Lung (tissue), 12 donors: ENCODE results near the gene SPINK2. TPM values are rescaled to one million over a fixed set of nuclear protein-coding genes. Genes with fewer than 3 reads are reported as not detected.

Experiments
- ATAC-seq: fragments of 200-7000 bp; cut with Tn5 transposase; one replicate; pipeline ENCODE4 v1.9.1; 2020; ENCODE audit warnings: moderate number of reproducible peaks; ENCODE audit not compliant: insufficient read depth, low FRiP score
- DNase-seq, 3 donors: peaks; one replicate each; pipeline ENCODE4 v3.0.0-alpha.2; 2013 to 2017
- H3K27ac ChIP-seq, 2 donors: one replicate each; pipeline ENCODE4 v1.5.1; 2013; ENCODE audit warnings: mild to moderate bottlenecking in 2 of 2, moderate library complexity in 2 of 2, control low read depth in 1 of 2, inconsistent platforms in 1 of 2, low read depth in 1 of 2, low read length in 1 of 2
- H3K27me3 ChIP-seq, 3 donors: one replicate each; pipeline ENCODE4 v1.5.1; 2013; ENCODE audit warnings: low read length in 2 of 3; ENCODE audit not compliant: control insufficient read depth in 3 of 3, insufficient read depth in 3 of 3
- H3K36me3 ChIP-seq, 4 donors: one replicate each; pipeline ENCODE4 v1.5.1; 2013; ENCODE audit warnings: low read length in 4 of 4, mild to moderate bottlenecking in 1 of 4, moderate library complexity in 1 of 4; ENCODE audit not compliant: control insufficient read depth in 4 of 4, insufficient read depth in 4 of 4
- H3K4me1 ChIP-seq, 5 donors: one replicate each; pipeline ENCODE4 v1.5.1; 2013; ENCODE audit warnings: low read length in 5 of 5, mild to moderate bottlenecking in 2 of 5, moderate library complexity in 1 of 5; ENCODE audit not compliant: control insufficient read depth in 5 of 5, insufficient read depth in 5 of 5
- H3K4me3 ChIP-seq: one replicate; pipeline ENCODE4 v1.5.1; 2013; ENCODE audit warnings: mild to moderate bottlenecking, control low read depth, moderate library complexity
- H3K9ac ChIP-seq, 2 donors: one replicate each; pipeline ENCODE4 v1.5.1; 2013; ENCODE audit warnings: low read length in 2 of 2, control low read depth in 1 of 2; ENCODE audit not compliant: insufficient read depth in 1 of 2
- H3K9me3 ChIP-seq, 4 donors: one replicate each; pipeline ENCODE4 v1.5.1; 2013; ENCODE audit warnings: low read length in 3 of 4, mild to moderate bottlenecking in 1 of 4, moderate library complexity in 1 of 4; ENCODE audit not compliant: control insufficient read depth in 4 of 4, insufficient read depth in 3 of 4
- WGBS, 2 donors: extraction: QIAGEN DNeasy Blood & Tissue Kit; methylation state at CpG; one replicate each; pipeline ENCODE4 v1.1.7; 2013; 5-methylcytosine and 5-hydroxymethylcytosine counted together
- polyA plus RNA-seq, 2 donors: library from polyadenylated mRNA; stranded (reverse); fragments of 200-250 nt; gene quantifications; one replicate each; pipeline ENCODE4 v1.2.1, GENCODE V29; 2013
- total RNA-seq, 2 donors: library from RNA; depleted of rRNA in 1 of 2; stranded (reverse); fragments of >200 nt in 1 of 2; gene quantifications; one replicate each; pipeline ENCODE4 v1.2.1, GENCODE V29; 2014 to 2021
- TF ChIP-seq, protein P1 (sequence below): IDR thresholded peaks from 2 replicates; pipeline ENCODE4 v1.5.1; 2012; ENCODE audit warnings: mild to moderate bottlenecking; ENCODE audit errors: control extremely low read depth, extremely low read depth
- donor health status: control.
- donor health status: control.
- donor health status: Bipolar disorder and iron deficiency.
- donor health status: healthy.
- donor health status: DM: yes; HTN: yes; CAD: no.

The SPINK2 gene
- total and polyA plus RNA-seq, 4 donors = 0.91 TPM; not detected in 3

- WGBS, 2 donors = 65 to 83% methylated on average over 5 of the region's 5 CpGs
- no peaks in the 10 kb centered on the region for H3K36me3 ChIP-seq
- H3K4me3 ChIP-seq = no peak overlapping the region
- TF ChIP-seq, protein P1, sequence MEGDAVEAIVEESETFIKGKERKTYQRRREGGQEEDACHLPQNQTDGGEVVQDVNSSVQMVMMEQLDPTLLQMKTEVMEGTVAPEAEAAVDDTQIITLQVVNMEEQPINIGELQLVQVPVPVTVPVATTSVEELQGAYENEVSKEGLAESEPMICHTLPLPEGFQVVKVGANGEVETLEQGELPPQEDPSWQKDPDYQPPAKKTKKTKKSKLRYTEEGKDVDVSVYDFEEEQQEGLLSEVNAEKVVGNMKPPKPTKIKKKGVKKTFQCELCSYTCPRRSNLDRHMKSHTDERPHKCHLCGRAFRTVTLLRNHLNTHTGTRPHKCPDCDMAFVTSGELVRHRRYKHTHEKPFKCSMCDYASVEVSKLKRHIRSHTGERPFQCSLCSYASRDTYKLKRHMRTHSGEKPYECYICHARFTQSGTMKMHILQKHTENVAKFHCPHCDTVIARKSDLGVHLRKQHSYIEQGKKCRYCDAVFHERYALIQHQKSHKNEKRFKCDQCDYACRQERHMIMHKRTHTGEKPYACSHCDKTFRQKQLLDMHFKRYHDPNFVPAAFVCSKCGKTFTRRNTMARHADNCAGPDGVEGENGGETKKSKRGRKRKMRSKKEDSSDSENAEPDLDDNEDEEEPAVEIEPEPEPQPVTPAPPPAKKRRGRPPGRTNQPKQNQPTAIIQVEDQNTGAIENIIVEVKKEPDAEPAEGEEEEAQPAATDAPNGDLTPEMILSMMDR = no peak
- ATAC-seq (no peak), DNase-seq (no peak)
- H3K27ac ChIP-seq = no peak overlapping the region
- H3K27me3 ChIP-seq = no peaks in the 10 kb centered on the region
- H3K9me3 ChIP-seq = no peaks in the 10 kb centered on the region
- H3K9ac ChIP-seq = no peak overlapping the region
- no peaks in the 10 kb centered on the region for H3K4me1 ChIP-seq
Measured at GRCh38 chr4:56856656-56857055, 35.2 kb upstream of the SPINK2 start.

- no peak overlapping the region for H3K9ac ChIP-seq
- H3K27ac ChIP-seq = no peak overlapping the region
- no peaks in the 10 kb centered on the region for H3K9me3 ChIP-seq
- WGBS, 2 donors = 45 to 75% methylated on average over 1 of the region's 1 CpG
- no peaks in the 10 kb centered on the region for H3K36me3 ChIP-seq
- H3K27me3 ChIP-seq = no peaks in the 10 kb centered on the region
- DNase-seq = no peak
- no peak for ATAC-seq
- no peaks in the 10 kb centered on the region for H3K4me1 ChIP-seq
- H3K4me3 ChIP-seq = no peak overlapping the region
- TF ChIP-seq, protein P1 = no peak
Measured at GRCh38 chr4:56850910-56851309, 29.4 kb upstream of the SPINK2 start.

- TF ChIP-seq, protein P1 = no peak
- WGBS, 2 donors = 68 to 83% methylated on average over 4 of the region's 4 CpGs
- no peak for DNase-seq
- Histone ChIP-seq H3K9ac (no peak overlapping the region), H3K27me3 (no peaks in the 10 kb centered on the region), H3K4me3 (no peak overlapping the region), H3K36me3 (no peaks in the 10 kb centered on the region), H3K9me3 (no peaks in the 10 kb centered on the region), H3K4me1 (peaks cover 0 to 4% (median 0%) of the 10 kb centered on the region in 5 donors), H3K27ac (no peak overlapping the region)
- ATAC-seq = no peak
Measured at GRCh38 chr4:56844802-56845580, 23.5 kb upstream of the SPINK2 start.
